HG02610 (cell line): ENCODE measurements around the gene NXF2.
"Not testable (repeated sequence)": the region's sequence is repeated elsewhere in the genome, so short reads cannot be mapped to it uniquely, and the experiment has no call there.

ENCODE experiments used
- ATAC-seq: cut with Tn5 transposase; IDR thresholded peaks from one replicate; pipeline ENCODE4 v1.9.1; 2021; ENCODE audit warnings: mild to moderate bottlenecking, moderate library complexity; ENCODE audit not compliant: unreplicated experiment

NXF2 gene, protein sequence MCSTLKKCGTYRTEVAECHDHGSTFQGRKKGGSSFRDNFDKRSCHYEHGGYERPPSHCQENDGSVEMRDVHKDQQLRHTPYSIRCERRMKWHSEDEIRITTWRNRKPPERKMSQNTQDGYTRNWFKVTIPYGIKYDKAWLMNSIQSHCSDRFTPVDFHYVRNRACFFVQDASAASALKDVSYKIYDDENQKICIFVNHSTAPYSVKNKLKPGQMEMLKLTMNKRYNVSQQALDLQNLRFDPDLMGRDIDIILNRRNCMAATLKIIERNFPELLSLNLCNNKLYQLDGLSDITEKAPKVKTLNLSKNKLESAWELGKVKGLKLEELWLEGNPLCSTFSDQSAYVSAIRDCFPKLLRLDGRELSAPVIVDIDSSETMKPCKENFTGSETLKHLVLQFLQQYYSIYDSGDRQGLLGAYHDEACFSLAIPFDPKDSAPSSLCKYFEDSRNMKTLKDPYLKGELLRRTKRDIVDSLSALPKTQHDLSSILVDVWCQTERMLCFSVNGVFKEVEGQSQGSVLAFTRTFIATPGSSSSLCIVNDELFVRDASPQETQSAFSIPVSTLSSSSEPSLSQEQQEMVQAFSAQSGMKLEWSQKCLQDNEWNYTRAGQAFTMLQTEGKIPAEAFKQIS

DNA sequence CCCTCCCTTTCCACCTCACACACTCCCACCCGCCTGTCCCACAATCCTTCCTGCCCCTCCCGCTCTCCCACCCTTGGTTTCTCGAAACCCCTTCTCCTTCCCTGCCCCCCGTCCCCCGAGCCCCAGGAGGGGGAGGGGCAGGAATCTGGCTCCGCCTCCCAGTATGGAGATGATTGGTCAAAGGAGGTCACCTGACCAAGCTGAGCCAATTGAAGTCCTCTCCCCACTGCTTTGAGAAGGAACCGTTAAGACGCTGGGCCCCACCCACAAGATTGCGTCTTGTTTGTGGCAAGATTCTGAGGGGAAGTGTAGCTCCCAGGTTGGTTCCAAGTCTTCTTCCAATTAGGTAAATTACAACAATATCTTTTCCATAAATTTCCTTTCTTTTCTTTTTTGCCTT lies at the start of gene NXF2:
Gene NXF2 (plus strand): TSS at position 275 of the 400 bp plus-strand sequence. CDS start 59,912 bp downstream, outside the sequence.
- ATAC-seq = not testable (repeated sequence)

DNA sequence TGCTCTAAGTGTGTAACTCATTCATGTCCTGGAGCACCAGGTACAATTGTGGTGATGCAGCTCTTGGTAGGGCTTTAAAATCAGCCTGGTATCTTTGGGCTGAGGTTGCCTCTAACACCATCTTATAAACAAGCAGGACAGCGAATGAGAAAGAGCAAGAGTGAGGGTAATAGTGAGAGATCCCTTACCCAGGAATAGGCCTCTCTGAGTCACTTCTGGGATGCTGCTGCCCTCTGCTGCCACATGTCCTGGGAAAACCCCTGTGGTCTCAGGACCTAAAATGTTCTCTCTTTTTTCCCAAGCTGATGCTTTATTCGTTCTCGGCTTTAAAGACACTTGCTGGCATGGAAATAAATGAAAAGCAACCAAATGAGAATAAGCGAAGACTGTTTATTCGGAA lies 39.0 kb upstream of the NXF2 start:
- ATAC-seq = not testable (repeated sequence)

DNA sequence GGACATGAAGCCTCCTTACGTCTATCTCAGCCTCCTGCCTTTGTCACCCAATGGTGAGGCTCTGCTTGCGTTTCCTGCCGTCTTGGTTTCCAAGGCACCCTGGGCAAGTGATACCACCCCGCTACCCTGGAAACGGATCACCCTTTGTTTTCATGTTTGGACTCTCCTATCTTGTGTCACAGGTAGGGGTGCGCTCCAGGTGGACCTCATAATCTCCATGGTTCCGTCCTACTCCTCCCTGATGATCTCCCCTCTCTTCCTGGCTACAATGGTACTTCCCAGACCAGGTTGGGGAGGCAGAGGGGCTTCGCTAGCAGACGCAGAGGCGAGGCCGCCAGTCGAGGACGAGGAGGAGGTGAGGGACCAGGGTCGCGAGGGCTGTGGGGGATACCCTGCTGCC lies 32.0 kb upstream of the NXF2 start, which contains the start of gene TCP11X1:
Gene TCP11X1 (plus strand): TSS at position 316 of the 400 bp plus-strand sequence.
- ATAC-seq = not testable (repeated sequence)

DNA sequence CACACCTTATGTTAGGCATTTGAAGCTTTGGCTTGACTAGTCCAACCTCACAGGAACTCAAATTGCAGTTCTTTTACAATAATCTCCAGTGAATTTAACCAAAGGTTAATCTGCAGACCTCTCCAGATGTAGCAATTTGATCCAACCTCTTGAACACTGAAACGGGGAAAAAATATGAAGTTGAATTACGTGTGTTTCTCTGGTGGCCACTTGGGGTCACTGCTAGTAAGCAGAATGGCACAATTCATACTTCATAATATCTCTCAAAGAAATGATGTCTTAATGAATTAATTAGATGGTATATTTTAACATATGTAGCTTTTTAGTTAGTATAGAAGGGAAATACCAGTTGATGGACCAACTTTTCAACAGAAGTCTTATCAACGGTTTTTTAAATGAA lies 30.5 kb upstream of the NXF2 start:
- ATAC-seq = not testable (repeated sequence)

DNA sequence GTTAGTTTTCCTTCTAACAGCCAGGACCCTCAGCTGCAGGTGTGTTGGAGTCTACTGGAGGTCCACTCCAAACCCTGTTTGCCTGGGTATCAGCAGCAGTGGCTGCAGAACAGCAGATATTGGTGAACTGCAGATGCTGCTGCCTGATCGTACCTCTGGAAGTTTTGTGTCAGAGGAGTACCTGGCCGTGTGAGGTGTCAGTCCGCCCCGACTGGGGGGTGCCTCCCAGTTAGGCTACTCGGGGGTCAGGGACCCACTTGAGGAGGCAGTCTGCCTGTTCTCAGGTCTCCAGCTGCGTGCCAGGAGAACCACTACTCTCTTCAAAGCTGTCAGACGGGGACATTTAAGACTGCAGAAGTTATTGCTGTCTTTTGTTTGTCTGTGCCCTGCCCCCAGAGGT lies 11.3 kb upstream of the NXF2 start:
- ATAC-seq = not testable (repeated sequence)

DNA sequence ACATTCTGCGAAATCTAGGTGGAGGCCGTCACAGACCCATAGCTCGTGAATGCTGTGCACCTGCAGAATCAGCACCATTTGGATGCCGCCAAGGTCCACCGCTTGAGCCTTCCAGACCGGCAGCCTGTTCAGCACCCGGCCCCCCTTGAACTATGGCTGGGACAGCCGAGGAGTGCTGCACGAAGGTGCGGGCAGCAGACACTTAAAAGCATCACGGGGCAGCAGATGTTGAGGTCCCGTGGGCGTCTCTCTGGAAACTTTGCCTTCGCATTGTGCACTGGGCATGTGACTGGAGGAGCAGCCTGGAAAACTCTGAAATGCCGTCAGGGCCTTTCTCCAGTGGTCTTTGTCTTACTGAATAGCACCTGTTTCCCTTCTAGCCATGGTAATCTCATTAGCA lies 6.7 kb upstream of the NXF2 start:
- not testable (repeated sequence) for ATAC-seq

DNA sequence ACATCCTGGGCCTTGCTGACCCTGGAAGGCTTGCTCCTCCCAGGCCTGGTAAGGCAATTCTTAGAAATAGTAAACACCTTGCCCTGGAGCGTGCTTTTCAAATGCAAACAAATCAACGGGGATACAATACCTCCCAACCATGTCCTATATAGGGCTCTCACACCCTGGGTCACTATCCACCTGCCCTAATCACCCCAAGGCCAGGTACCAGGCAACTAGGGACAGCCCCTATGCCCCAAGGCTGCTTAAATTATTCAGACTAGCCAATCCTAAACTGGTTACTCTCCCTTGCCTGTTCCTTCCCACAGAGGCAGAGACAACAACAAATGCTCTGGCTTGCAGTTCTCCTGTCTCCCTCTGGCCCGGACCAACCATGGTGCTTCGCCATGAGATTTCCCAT lies 25.3 kb downstream of the NXF2 start:
- not testable (repeated sequence) for ATAC-seq

DNA sequence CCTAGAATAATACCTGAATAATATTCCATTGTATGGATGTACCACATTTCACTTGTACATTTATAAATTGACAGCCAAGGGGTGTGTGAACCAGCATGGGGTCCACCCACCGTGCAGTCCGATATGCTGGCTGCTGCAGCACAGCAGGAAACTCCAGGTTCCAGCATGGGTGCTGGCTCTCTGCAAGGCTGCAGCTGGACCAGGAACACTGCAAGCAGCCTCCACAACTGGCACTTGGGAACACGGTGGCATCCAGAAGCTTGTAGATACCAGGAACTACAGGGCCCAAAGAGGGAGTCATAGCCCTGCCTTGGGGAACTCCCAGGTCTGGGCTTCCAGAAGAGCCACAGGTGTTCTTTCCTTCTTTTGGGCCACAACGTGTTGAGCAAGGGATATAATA lies 91.2 kb downstream of the NXF2 start:
- no peak for ATAC-seq

DNA sequence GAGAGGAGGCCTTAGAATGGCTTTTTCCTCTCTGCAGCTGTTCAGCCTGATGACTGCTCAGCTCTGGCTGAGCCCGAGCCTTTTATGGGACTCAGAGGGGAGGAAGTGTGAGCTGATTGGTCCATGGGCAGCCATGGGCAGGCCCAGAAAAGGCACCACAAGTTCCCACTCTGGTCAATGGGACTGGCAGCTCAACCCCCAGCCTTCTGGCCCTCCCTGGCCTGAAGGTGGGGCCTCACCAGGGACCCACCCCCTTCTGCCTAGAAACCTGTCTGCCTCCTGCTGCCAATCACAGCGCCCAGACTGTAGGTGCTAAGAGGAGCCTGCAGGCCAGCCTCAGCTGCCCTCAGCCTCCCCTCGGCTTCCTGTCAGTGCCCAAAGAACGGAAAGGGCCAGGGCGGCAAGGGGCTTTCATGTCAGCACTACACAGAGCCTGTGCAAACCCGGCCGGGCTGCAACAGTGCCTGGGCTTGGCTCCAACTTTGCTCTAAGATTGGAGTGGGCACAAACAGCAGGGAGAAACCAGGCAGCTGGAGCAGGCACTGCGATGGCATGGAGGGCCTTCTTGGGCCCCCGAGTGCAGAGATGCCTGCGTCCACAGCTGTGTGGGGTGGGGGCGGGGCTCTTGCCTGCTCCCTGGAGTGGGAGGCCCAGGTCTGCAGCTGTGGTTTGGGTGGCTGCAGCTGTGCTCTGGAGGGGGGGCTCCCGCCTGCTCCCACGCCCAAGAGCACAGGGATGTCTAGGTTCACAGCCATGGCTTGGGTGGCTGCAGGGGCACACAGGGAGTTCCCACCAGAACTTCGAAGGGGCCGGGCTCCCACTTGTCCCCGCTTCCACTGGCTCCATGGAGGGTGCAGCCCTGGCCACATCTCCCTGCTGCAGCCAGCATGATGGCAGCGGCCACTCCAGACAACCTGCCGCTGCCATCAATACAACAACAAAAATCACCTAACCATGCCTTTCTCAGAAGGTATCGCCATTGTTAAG lies 92.6 kb downstream of the NXF2 start:
- ATAC-seq = no peak

DNA sequence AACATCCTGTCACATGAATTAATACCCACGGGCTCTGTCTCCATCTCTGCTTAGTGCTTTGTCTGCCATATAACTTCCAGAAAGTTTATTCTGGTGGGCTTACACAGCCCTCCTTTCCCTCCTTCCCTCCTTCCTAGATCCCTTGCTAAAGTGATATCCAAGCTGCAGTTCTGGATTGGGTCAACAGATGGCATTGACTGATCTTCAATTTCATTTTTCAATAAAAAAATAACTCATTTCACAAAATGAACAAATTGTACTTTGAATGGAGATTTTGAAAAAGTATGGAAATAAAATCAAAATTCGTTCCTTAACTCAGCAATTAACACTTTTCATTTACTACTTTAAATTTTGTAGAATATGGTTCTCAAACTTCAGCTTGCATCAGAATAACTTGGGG lies 94.9 kb downstream of the NXF2 start:
- ATAC-seq = no peak

DNA sequence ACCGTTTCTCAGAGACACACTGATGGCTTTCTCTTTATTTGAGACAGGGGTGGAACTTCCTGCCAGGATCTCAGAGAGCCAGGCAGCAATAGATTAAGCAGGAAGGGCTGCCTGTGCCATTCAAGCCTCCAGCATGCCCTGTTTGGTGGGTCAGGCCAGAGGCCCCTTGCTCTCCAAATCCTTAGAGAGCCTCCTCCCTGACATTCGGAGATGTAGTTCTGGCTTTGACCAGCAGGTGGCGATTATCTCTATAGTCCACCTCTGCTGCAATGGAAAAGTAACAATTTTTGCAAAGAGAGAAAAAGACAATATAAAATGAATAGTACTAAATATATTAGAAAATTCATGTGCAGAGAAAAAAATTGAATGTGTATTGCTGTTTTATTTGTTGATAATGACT lies 98.9 kb downstream of the NXF2 start:
- no peak for ATAC-seq
